Subcutaneous abdominal adipose tissue (tissue), 5 donors: ENCODE data around the gene PRKCE.

Source experiments
- H3K27ac ChIP-seq: one replicate; pipeline ENCODE4 v1.7.0; 2013; ENCODE audit warnings: low read depth, mild to moderate bottlenecking, inconsistent platforms, low read length, moderate library complexity
- H3K27me3 ChIP-seq, 5 donors: one replicate each; pipeline ENCODE4 v1.7.0; 2013; ENCODE audit warnings: low read length in 5 of 5, inconsistent platforms in 1 of 5; ENCODE audit not compliant: control insufficient read depth in 5 of 5, insufficient read depth in 4 of 5
- H3K36me3 ChIP-seq, 5 donors: one replicate each; pipeline ENCODE4 v1.7.0; 2013; ENCODE audit warnings: low read length in 5 of 5; ENCODE audit not compliant: control insufficient read depth in 5 of 5, insufficient read depth in 5 of 5
- H3K4me1 ChIP-seq, 5 donors: one replicate each; pipeline ENCODE4 v1.7.0; 2013; ENCODE audit warnings: low read length in 5 of 5, mild to moderate bottlenecking in 3 of 5, moderate library complexity in 1 of 5; ENCODE audit not compliant: control insufficient read depth in 5 of 5, insufficient read depth in 5 of 5
- H3K4me3 ChIP-seq, 5 donors: one replicate each; pipeline ENCODE4 v1.7.0; 2013; ENCODE audit warnings: low read length in 5 of 5, low read depth in 1 of 5
- H3K9ac ChIP-seq, 5 donors: one replicate each; pipeline ENCODE4 v1.7.0; 2013; ENCODE audit warnings: low read length in 5 of 5, mild to moderate bottlenecking in 4 of 5, moderate library complexity in 3 of 5
- H3K9me3 ChIP-seq, 5 donors: one replicate each; pipeline ENCODE4 v1.7.0; 2013; ENCODE audit warnings: low read length in 5 of 5; ENCODE audit not compliant: control insufficient read depth in 5 of 5
- donor health status: healthy.
- donor health status: healthy.
- donor health status: healthy.
- donor health status: healthy.
- donor health status: healthy.

The PRKCE gene

GRCh38 chr2:45825001-45825651, 173.7 kb downstream of the PRKCE start:
- no peaks in the 10 kb centered on the region for H3K36me3 ChIP-seq
- peaks cover 0 to 1% (median 0%) of the 10 kb centered on the region in 5 donors for H3K9me3 ChIP-seq
- no peak overlapping the region for H3K9ac ChIP-seq
- peaks cover 0 to 31% (median 17%) of the 10 kb centered on the region in 5 donors for H3K4me1 ChIP-seq
- no peaks in the 10 kb centered on the region for H3K27me3 ChIP-seq
- H3K4me3 ChIP-seq = no peak overlapping the region
- no peak overlapping the region for H3K27ac ChIP-seq

- no peaks in the 10 kb centered on the region for H3K36me3 ChIP-seq
- peaks cover 0 to 27% (median 14%) of the 10 kb centered on the region in 5 donors for H3K4me1 ChIP-seq
- no peaks in the 10 kb centered on the region for H3K27me3 ChIP-seq
- H3K9me3 ChIP-seq = peaks cover 4 to 11% (median 7%) of the 10 kb centered on the region in 5 donors
- no peak overlapping the region for H3K27ac ChIP-seq
- H3K9ac ChIP-seq = no peak overlapping the region
- H3K4me3 ChIP-seq = no peak overlapping the region
Measured at GRCh38 chr2:45826460-45826859, 175.0 kb downstream of the PRKCE start.

DNA sequence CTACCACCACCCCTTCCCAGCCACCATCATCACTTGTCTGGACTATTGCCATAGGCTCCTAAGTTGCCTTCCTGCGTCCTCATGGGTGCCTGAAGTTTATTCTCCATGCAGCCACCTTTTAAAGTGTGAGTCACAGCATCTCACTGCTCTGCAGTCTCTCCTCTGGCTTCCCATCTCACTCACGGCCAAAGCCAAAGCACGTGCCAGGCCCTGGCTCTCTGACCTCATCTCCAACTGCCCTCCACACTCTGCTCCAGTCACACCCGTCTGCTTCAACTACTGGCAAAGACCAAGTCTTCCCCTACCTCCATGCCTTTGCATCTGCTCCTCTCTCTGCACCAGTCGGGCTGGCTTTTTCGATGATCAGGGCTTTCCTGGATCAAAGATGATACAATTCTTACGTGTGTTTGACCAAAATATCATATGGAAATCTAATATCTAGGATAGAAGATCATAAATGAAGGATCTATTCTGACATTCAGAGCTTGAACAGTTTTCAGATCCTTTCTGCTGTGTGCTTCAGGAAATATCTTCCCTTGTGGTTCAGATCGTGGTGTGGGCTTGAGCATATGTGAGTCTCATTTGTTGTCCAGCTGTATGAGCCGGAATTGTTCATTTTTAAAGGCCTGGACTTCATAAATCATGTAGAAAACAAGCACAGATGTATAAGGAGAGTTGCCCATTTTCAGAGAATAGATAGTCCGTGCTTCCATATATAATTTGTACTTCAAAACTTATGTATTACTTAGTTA, 175.6 kb downstream of the PRKCE start:
- H3K9ac ChIP-seq = no peak overlapping the region
- H3K27ac ChIP-seq = no peak overlapping the region

GRCh38 chr2:45830322-45830721, 178.8 kb downstream of the PRKCE start:
- Histone ChIP-seq H3K27ac (no peak overlapping the region), H3K4me3 (no peak overlapping the region), H3K4me1 (peaks cover 0 to 4% (median 0%) of the 10 kb centered on the region in 5 donors), H3K27me3 (no peaks in the 10 kb centered on the region), H3K9ac (no peak overlapping the region), H3K9me3 (peaks cover 4 to 11% (median 7%) of the 10 kb centered on the region in 5 donors), H3K36me3 (no peaks in the 10 kb centered on the region)

More for the DNA sequence above, 175.6 kb downstream of the PRKCE start:
- Histone ChIP-seq H3K9me3 (peaks cover 4 to 11% (median 7%) of the 10 kb centered on the region in 5 donors), H3K4me3 (no peak overlapping the region), H3K27me3 (no peaks in the 10 kb centered on the region), H3K36me3 (no peaks in the 10 kb centered on the region), H3K4me1 (peaks cover 0 to 21% (median 8%) of the 10 kb centered on the region in 5 donors)

DNA sequence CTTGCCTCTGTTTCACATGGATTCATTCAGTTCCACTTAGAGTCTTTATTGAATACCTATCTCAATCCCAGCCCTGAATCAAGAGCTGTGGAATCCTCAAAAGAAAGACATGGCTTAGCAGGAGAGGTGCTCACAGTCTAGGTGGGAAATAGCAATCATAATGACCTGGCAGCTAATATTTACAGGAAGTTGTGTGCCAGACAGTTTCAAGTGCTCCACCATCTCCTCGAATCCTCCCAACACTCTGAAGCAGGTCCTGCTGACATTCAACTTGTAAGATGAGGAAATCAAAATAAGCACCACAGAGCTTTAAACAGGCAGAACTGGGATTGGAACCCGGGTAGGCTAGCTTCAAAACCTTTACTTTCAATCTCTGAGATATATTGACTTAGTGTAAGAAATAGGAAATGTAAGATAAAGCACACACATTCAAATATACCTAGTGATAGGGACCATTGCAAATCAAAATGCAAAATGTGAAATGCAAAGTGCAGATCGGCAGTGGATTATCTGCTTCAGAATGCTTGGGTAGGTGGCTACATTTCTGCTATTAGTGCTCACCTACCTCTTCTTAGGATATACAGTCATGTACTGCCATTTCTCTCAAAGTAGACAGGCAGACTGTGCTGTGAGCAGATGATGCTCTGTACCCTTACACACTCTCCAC, 182.0 kb downstream of the PRKCE start:
- H3K27me3 ChIP-seq = no peaks in the 10 kb centered on the region
- no peak overlapping the region for H3K27ac ChIP-seq
- no peaks in the 10 kb centered on the region for H3K4me1 ChIP-seq
- peaks cover 4 to 11% (median 7%) of the 10 kb centered on the region in 5 donors for H3K9me3 ChIP-seq
- no peak overlapping the region for H3K9ac ChIP-seq
- no peak overlapping the region for H3K4me3 ChIP-seq
- no peaks in the 10 kb centered on the region for H3K36me3 ChIP-seq

- Histone ChIP-seq H3K9me3 (peaks cover 4 to 11% (median 7%) of the 10 kb centered on the region in 5 donors), H3K9ac (no peak overlapping the region), H3K27me3 (no peaks in the 10 kb centered on the region), H3K4me1 (peaks cover 0 to 2% (median 0%) of the 10 kb centered on the region in 5 donors), H3K36me3 (no peaks in the 10 kb centered on the region), H3K27ac (no peak overlapping the region), H3K4me3 (no peak overlapping the region)
Measured at GRCh38 chr2:45833968-45834344, 182.5 kb downstream of the PRKCE start.

- Histone ChIP-seq H3K27ac (no peak overlapping the region), H3K4me1 (peaks cover 0 to 6% (median 3%) of the 10 kb centered on the region in 5 donors), H3K4me3 (no peak overlapping the region)
Measured at GRCh38 chr2:45834372-45834771, 182.9 kb downstream of the PRKCE start.

GRCh38 chr2:45834858-45835257, 183.4 kb downstream of the PRKCE start:
- Histone ChIP-seq H3K27me3 (no peaks in the 10 kb centered on the region), H3K36me3 (no peaks in the 10 kb centered on the region), H3K4me1 (peaks cover 4 to 11% (median 8%) of the 10 kb centered on the region in 5 donors), H3K9ac (no peak overlapping the region), H3K9me3 (peaks cover 4 to 11% (median 7%) of the 10 kb centered on the region in 5 donors), H3K4me3 (no peak overlapping the region), H3K27ac (no peak overlapping the region)

More at GRCh38 chr2:45834372-45834771, 182.9 kb downstream of the PRKCE start:
- Histone ChIP-seq H3K9me3 (peaks cover 4 to 11% (median 7%) of the 10 kb centered on the region in 5 donors), H3K36me3 (no peaks in the 10 kb centered on the region), H3K27me3 (no peaks in the 10 kb centered on the region), H3K9ac (no peak overlapping the region)

GRCh38 chr2:45836316-45836715, 184.8 kb downstream of the PRKCE start:
- H3K9ac ChIP-seq = no peak overlapping the region
- no peaks in the 10 kb centered on the region for H3K36me3 ChIP-seq
- no peak overlapping the region for H3K4me3 ChIP-seq
- H3K27ac ChIP-seq = no peak overlapping the region
- H3K9me3 ChIP-seq = no peaks in the 10 kb centered on the region
- no peaks in the 10 kb centered on the region for H3K27me3 ChIP-seq
- H3K4me1 ChIP-seq = peaks cover 4 to 18% (median 15%) of the 10 kb centered on the region in 5 donors

DNA sequence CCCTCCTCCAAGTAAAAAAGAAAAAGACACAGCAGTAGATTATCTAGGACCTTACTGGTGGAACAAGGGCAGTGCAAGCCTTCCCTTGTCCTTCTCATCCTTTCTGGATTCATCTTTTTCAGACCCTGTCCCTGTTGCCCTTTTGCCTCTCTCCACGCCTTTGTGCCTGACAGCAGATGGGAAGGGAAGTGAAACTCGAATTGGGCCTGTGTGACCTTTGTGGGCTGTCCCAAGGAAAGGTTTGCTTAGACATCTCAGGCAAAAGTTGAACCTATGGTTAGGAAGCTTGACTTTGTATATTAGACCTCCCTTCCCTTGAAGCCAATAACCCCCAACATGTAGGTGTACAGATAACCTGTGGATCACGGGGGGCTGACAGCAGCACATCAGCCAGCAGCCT, 185.3 kb downstream of the PRKCE start:
- Histone ChIP-seq H3K9ac (no peak overlapping the region), H3K36me3 (no peaks in the 10 kb centered on the region), H3K27me3 (no peaks in the 10 kb centered on the region), H3K27ac (no peak overlapping the region), H3K9me3 (no peaks in the 10 kb centered on the region), H3K4me3 (no peak overlapping the region), H3K4me1 (peaks cover 4 to 18% (median 15%) of the 10 kb centered on the region in 5 donors)
